Measurements from ENCODE around the gene VWA2.
A peak's percentile ranks its signal among the peaks of the same experiment; 100 is the strongest.

- peak in 2 of 3 experiments; percentile 30 to 44 for TF ChIP-seq CTCF (optimal IDR thresholded peaks at IDR 0.05 in 1 of 3, IDR thresholded peaks at IDR 0.05 in 1 of 3, conservative IDR thresholded peaks at IDR 0.05 in 1 of 3; ENCODE audit: extremely low read depth in 1 of 3, insufficient read depth in 2 of 3, low read length in 3 of 3)
- TF ChIP-seq EZH2 (IDR thresholded peaks at IDR 0.05; ENCODE audit: low read length), result no peak
Observed at GRCh38 chr10:114279901-114280644, 41.0 kb downstream of the VWA2 start.

Data from keratinocyte (primary cell).